ENCODE measurements around the gene PSMD2. TPM values are rescaled to one million over a fixed set of nuclear protein-coding genes. Genes with fewer than 3 reads are reported as not detected.
"Not testable (repeated sequence)": the region's sequence is repeated elsewhere in the genome, so short reads cannot be mapped to it uniquely, and the experiment has no call there.

Gene PSMD2
- total RNA-seq, 1 donor from 2014 or later: 269 TPM

DNA sequence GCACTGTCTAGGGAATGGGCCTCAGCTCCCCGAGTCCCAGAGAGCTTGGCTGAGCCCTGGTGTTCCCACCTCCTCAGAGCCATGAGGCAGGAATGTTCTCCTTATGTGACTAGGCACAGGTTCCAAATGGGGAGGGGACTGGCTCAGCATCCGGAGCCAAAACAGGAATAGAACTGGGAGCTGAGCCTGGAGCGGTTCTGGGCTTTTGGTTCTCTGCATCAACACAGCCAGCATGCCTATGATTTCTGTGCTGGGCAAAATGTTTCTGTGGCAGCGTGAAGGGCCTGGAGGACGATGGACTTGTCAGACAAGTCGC, 38.3 kb downstream of the PSMD2 start, which contains the start of gene FAM131A:
Gene FAM131A (plus strand): TSS at position 202 of the 316 bp plus-strand sequence. CDS start 31 bp downstream, at position 233.
- peak within 1 kb of the TSS; percentile 97 for H3K27ac Mint-ChIP-seq
- H3K9me3 Mint-ChIP-seq (ENCODE audit: low read depth): no peaks in the 10 kb centered on the region
- H3K4me3 Mint-ChIP-seq (ENCODE audit: low read depth): peak within 1 kb of the TSS; percentile 84
- H3K27me3 Mint-ChIP-seq: peaks cover 15% of the 10 kb centered on the region
- no peak for DNase-seq (ENCODE audit: low spot score, unreplicated experiment)
- TF ChIP-seq, protein P1, sequence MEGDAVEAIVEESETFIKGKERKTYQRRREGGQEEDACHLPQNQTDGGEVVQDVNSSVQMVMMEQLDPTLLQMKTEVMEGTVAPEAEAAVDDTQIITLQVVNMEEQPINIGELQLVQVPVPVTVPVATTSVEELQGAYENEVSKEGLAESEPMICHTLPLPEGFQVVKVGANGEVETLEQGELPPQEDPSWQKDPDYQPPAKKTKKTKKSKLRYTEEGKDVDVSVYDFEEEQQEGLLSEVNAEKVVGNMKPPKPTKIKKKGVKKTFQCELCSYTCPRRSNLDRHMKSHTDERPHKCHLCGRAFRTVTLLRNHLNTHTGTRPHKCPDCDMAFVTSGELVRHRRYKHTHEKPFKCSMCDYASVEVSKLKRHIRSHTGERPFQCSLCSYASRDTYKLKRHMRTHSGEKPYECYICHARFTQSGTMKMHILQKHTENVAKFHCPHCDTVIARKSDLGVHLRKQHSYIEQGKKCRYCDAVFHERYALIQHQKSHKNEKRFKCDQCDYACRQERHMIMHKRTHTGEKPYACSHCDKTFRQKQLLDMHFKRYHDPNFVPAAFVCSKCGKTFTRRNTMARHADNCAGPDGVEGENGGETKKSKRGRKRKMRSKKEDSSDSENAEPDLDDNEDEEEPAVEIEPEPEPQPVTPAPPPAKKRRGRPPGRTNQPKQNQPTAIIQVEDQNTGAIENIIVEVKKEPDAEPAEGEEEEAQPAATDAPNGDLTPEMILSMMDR (IDR thresholded peaks at IDR 0.05; ENCODE audit: unreplicated experiment): no peak
- peaks cover 14% of the 10 kb centered on the region for H3K36me3 Mint-ChIP-seq (ENCODE audit: insufficient read depth)
- H3K4me1 Mint-ChIP-seq (ENCODE audit: low read depth): peaks cover 15% of the 10 kb centered on the region

DNA sequence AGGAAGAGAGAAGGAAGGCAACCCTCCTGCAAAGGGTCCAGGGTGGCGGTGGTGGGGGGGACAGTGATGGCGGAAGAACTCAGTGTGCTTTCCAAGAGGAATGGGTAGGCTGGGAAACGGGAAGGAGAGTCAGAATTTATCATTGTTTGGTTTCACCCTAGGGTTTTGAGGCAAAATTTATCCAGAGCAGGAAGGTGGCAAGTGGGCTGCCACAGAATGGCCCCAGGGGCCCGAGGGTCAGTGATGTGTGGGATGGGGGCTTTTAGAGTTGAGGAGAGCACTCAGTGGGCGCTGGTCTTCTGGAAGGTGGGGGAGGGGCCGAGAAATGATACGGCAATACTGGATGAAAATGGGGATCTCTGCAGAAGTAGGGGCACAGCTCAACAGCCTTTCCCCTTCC, 38.9 kb downstream of the PSMD2 start:
- TF ChIP-seq, protein P1 (IDR thresholded peaks at IDR 0.05; ENCODE audit: unreplicated experiment): no peak
- peaks cover 15% of the 10 kb centered on the region for H3K27me3 Mint-ChIP-seq
- no peak for DNase-seq (ENCODE audit: low spot score, unreplicated experiment)
- no peaks in the 10 kb centered on the region for H3K9me3 Mint-ChIP-seq (ENCODE audit: low read depth)
- peaks cover 15% of the 10 kb centered on the region for H3K4me1 Mint-ChIP-seq (ENCODE audit: low read depth)
- no peak overlapping the region for H3K27ac Mint-ChIP-seq
- H3K4me3 Mint-ChIP-seq (ENCODE audit: low read depth): peak overlapping the region; percentile 18
- H3K36me3 Mint-ChIP-seq (ENCODE audit: insufficient read depth): peaks cover 17% of the 10 kb centered on the region

DNA sequence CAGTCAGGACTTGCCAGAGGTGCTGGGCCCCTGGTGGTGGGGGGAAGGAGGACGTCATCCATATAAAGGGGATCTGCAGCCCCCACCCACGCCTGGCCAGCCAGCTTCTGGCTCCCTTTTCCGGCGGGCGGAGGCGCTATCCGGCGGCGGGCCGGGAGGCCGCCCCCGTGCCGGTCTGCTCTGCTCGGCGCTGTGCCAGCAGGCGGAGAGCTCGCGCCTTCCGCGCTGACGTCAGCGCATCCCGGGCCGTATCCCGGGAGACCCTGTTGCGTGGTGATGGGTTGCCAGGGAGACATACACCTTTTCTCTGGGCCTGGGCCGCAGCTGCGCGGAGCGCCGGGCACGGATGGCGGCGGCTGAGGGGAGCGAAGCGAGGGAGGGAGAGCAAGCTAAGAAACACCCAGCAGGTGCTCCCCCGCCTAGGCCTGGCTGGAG, 39.5 kb downstream of the PSMD2 start:
- no peaks in the 10 kb centered on the region for H3K9me3 Mint-ChIP-seq (ENCODE audit: low read depth)
- H3K27ac Mint-ChIP-seq: no peak overlapping the region
- TF ChIP-seq, protein P1 (IDR thresholded peaks at IDR 0.05; ENCODE audit: unreplicated experiment): peak; percentile 14
- H3K4me1 Mint-ChIP-seq (ENCODE audit: low read depth): peaks cover 15% of the 10 kb centered on the region
- DNase-seq (ENCODE audit: low spot score, unreplicated experiment): peak; percentile 28
- H3K27me3 Mint-ChIP-seq: peaks cover 15% of the 10 kb centered on the region
- peaks cover 16% of the 10 kb centered on the region for H3K36me3 Mint-ChIP-seq (ENCODE audit: insufficient read depth)
- no peak overlapping the region for H3K4me3 Mint-ChIP-seq (ENCODE audit: low read depth)

DNA sequence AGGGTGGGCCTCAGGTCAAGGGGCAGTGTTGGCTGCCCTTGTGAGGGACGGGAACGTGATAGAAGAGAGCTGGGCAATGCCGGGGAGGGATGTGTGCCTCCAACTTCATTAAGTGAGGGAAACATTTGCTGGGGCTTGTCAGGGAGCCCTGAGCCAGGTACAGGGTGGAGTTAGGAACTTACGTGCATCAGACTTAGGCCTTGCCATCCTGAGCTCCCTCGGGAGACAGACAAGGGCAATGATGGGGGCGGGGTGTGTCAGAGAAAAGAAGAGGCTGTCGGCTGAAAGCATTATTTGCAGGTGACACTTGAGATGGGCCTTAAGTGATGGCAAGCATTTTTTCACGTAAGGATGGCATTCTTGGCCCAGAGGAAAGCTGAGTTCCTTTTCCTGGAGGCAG, 40.0 kb downstream of the PSMD2 start:
- peaks cover 15% of the 10 kb centered on the region for H3K27me3 Mint-ChIP-seq
- H3K4me3 Mint-ChIP-seq (ENCODE audit: low read depth): no peak overlapping the region
- H3K27ac Mint-ChIP-seq: no peak overlapping the region
- TF ChIP-seq, protein P1 (IDR thresholded peaks at IDR 0.05; ENCODE audit: unreplicated experiment): no peak
- peaks cover 15% of the 10 kb centered on the region for H3K4me1 Mint-ChIP-seq (ENCODE audit: low read depth)
- no peak for DNase-seq (ENCODE audit: low spot score, unreplicated experiment)
- H3K9me3 Mint-ChIP-seq (ENCODE audit: low read depth): no peaks in the 10 kb centered on the region
- peaks cover 12% of the 10 kb centered on the region for H3K36me3 Mint-ChIP-seq (ENCODE audit: insufficient read depth)

DNA sequence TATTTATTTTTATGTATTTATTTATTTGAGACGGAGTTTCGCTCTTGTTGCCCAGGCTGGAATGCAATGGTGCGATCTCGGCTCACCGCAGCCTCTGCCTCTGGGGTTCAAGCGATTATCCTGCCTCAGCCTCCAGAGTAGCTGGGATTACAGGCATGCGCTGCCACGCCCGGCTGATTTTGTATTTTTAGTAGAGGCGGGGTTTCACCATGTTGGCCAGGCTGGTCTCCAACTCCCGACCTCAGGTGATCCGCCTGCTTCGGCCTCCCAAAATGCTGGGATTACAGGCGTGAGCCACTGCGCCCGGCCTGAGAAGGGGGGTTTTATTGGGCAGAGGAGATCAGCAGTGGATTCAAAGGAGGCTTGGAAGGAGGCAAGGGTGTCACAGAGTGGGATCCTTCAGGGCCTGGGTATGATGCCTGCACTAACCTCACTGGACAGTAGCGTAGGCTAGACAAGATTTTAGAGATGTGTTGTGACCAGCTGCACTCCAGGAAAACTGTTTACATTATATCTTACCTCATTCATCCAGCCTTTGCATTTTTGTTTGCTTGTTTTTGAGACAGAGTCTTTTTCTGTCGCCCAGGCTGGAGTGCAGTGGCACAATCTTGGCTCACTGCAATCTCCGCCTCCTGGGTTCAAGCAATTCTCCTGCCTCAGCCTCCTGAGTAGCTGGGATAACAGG, 40.6 kb downstream of the PSMD2 start:
- not testable (repeated sequence) for DNase-seq (ENCODE audit: low spot score, unreplicated experiment); H3K4me3 Mint-ChIP-seq (ENCODE audit: low read depth); H3K9me3 Mint-ChIP-seq (ENCODE audit: low read depth); H3K36me3 Mint-ChIP-seq (ENCODE audit: insufficient read depth); H3K27ac Mint-ChIP-seq
- peaks cover 15% of the 10 kb centered on the region for H3K4me1 Mint-ChIP-seq (ENCODE audit: low read depth)
- peaks cover 15% of the 10 kb centered on the region for H3K27me3 Mint-ChIP-seq

DNA sequence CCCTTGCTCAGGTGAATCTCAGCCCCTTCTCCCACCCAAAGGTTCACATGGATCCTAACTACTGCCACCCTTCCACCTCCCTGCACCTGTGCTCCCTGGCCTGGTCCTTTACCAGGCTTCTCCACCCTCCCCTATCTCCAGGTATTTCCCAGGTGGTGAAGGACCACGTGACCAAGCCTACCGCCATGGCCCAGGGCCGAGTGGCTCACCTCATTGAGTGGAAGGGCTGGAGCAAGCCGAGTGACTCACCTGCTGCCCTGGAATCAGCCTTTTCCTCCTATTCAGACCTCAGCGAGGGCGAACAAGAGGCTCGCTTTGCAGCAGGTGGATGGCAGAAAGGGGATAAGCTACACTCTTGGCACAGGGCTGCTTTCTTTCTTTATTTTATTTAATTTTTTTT, 42.9 kb downstream of the PSMD2 start:
- no peak overlapping the region for H3K4me3 Mint-ChIP-seq (ENCODE audit: low read depth)
- no peak for DNase-seq (ENCODE audit: low spot score, unreplicated experiment)
- peaks cover 13% of the 10 kb centered on the region for H3K4me1 Mint-ChIP-seq (ENCODE audit: low read depth)
- H3K9me3 Mint-ChIP-seq (ENCODE audit: low read depth): no peaks in the 10 kb centered on the region
- H3K36me3 Mint-ChIP-seq (ENCODE audit: insufficient read depth): peaks cover 14% of the 10 kb centered on the region
- TF ChIP-seq, protein P1 (IDR thresholded peaks at IDR 0.05; ENCODE audit: unreplicated experiment): no peak
- peaks cover 15% of the 10 kb centered on the region for H3K27me3 Mint-ChIP-seq
- H3K27ac Mint-ChIP-seq: no peak overlapping the region
